Stimulated activated naive CD8-positive, alpha-beta T cell treated with anti-CD3 and anti-CD28 coated beads, Interleukin-15, amount 100 ng/mL, for 72 hours (primary cell): Measurements from ENCODE around the gene EPHB6.
A peak's percentile ranks its signal among the peaks of the same experiment; 100 is the strongest.

ENCODE experiments used
- ATAC-seq: fragments of 150-1000 bp; cut with Tn5 transposase; 2 replicates; pipeline ENCODE4 v1.10.0; 2021; ENCODE audit warnings: mild to moderate bottlenecking, moderate library complexity
- DNase-seq, 2 donors: peaks; one replicate each; pipeline ENCODE4 v3.0.0; 2021 to 2022
- H3K27ac Mint-ChIP-seq, 2 donors: one replicate each; pipeline ENCODE4 v1.8.0; 2022; ENCODE audit warnings: mild to moderate bottlenecking in 2 of 2, mixed read lengths in 2 of 2, moderate library complexity in 2 of 2
- H3K27me3 Mint-ChIP-seq: one replicate; pipeline ENCODE4 v1.8.0; 2022; ENCODE audit warnings: mixed read lengths
- H3K4me1 Mint-ChIP-seq: one replicate; pipeline ENCODE4 v1.8.0; 2022; ENCODE audit warnings: mild to moderate bottlenecking, mixed read lengths
- H3K4me3 Mint-ChIP-seq, 2 donors: one replicate each; pipeline ENCODE4 v1.8.0; 2022; ENCODE audit warnings: mild to moderate bottlenecking in 2 of 2, mixed read lengths in 2 of 2, moderate library complexity in 1 of 2
- H3K9me3 Mint-ChIP-seq, 2 donors: one replicate each; pipeline ENCODE4 v1.8.0; 2022; ENCODE audit warnings: mixed read lengths in 2 of 2

The EPHB6 gene

GRCh38 chr7:142867398-142868187 lies 12.7 kb downstream of the EPHB6 start:
- DNase-seq: no peak

GRCh38 chr7:142868188-142868985 lies 13.5 kb downstream of the EPHB6 start:
- ATAC-seq (no peak), DNase-seq (no peak)
- no peak overlapping the region for H3K27ac Mint-ChIP-seq
- peaks cover 7% of the 10 kb centered on the region for H3K4me1 Mint-ChIP-seq
- no peaks in the 10 kb centered on the region for H3K27me3 Mint-ChIP-seq
- H3K9me3 Mint-ChIP-seq: no peaks in the 10 kb centered on the region
- H3K4me3 Mint-ChIP-seq: no peak overlapping the region

More at GRCh38 chr7:142867398-142868187, 12.7 kb downstream of the EPHB6 start:
- H3K4me3 Mint-ChIP-seq: no peak overlapping the region
- peaks cover 7% of the 10 kb centered on the region for H3K4me1 Mint-ChIP-seq
- H3K9me3 Mint-ChIP-seq: no peaks in the 10 kb centered on the region
- no peak overlapping the region for H3K27ac Mint-ChIP-seq
- no peaks in the 10 kb centered on the region for H3K27me3 Mint-ChIP-seq
- no peak for ATAC-seq

- DNase-seq: no peak
Observed at GRCh38 chr7:142868986-142869415, 14.1 kb downstream of the EPHB6 start.

GRCh38 chr7:142869434-142869833 lies 14.6 kb downstream of the EPHB6 start:
- no peak for ATAC-seq
- Mint-ChIP-seq H3K9me3 (no peaks in the 10 kb centered on the region), H3K4me1 (peaks cover 7% of the 10 kb centered on the region), H3K27me3 (no peaks in the 10 kb centered on the region), H3K27ac (no peak overlapping the region), H3K4me3 (no peak overlapping the region)
- no peak for DNase-seq

More at GRCh38 chr7:142868986-142869415, 14.1 kb downstream of the EPHB6 start:
- Mint-ChIP-seq H3K4me1 (peaks cover 7% of the 10 kb centered on the region), H3K4me3 (no peak overlapping the region), H3K27ac (no peak overlapping the region), H3K27me3 (no peaks in the 10 kb centered on the region), H3K9me3 (no peaks in the 10 kb centered on the region)
- ATAC-seq: no peak

- no peak overlapping the region for H3K27ac Mint-ChIP-seq
- H3K9me3 Mint-ChIP-seq: no peaks in the 10 kb centered on the region
- no peak overlapping the region for H3K4me3 Mint-ChIP-seq
- no peaks in the 10 kb centered on the region for H3K27me3 Mint-ChIP-seq
- H3K4me1 Mint-ChIP-seq: peaks cover 7% of the 10 kb centered on the region
- ATAC-seq: no peak
- DNase-seq: no peak
Observed at GRCh38 chr7:142870147-142870559, 15.3 kb downstream of the EPHB6 start.

- ATAC-seq: no peak
- H3K9me3 Mint-ChIP-seq: no peaks in the 10 kb centered on the region
- H3K4me1 Mint-ChIP-seq: peaks cover 7% of the 10 kb centered on the region
- H3K27me3 Mint-ChIP-seq: no peaks in the 10 kb centered on the region
- no peak overlapping the region for H3K4me3 Mint-ChIP-seq
- no peak for DNase-seq
- no peak overlapping the region for H3K27ac Mint-ChIP-seq
Observed at GRCh38 chr7:142870566-142871259, 15.8 kb downstream of the EPHB6 start.

DNA sequence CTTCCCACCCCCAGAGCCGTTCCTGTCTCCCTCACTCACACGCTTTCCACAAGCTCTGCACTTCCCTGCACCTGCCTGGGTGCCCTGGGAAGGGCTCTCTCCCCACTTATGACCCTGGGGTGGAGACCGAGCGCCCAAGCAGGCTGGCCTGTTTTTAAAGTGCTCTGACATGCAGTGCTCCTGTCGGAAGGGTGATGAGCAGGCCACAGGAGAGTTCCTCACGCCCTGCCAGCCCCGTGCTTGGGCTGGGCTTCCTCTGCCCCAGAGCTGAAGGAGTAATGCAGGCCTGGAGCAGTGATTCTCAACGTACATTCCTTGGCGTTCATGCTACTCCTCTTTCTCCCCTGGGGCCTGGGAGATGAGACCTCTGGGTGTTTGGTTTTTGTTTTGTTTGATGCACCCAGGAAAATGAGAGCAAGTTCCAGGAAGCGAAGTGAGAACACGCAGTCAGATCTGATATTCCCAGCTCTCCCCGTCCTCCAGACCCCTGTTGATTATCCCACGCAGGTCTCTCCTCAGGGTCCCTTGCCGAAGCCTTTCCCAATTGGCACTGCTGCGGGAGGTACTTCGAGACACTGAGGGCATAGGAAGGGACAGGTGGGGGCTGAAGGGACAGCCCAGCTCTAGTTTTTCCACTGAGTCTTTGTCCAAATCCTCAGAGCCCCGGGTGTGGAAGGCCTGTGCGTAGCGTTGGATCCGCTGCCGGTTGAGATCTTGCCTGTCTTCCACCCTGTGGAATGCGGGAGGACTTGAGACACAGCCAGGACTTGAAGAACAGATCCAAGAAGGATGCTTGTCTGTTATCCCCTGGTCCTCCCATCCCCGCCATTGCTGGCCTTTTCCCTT lies 16.6 kb downstream of the EPHB6 start:
- DNase-seq (no peak), ATAC-seq (no peak)
- H3K4me3 Mint-ChIP-seq: no peak overlapping the region
- H3K4me1 Mint-ChIP-seq: peaks cover 2% of the 10 kb centered on the region
- H3K27me3 Mint-ChIP-seq: no peaks in the 10 kb centered on the region
- H3K27ac Mint-ChIP-seq: no peak overlapping the region
- no peaks in the 10 kb centered on the region for H3K9me3 Mint-ChIP-seq

- Mint-ChIP-seq H3K27me3 (no peaks in the 10 kb centered on the region), H3K9me3 (no peaks in the 10 kb centered on the region), H3K27ac (no peak overlapping the region), H3K4me1 (no peaks in the 10 kb centered on the region), H3K4me3 (no peak overlapping the region)
- DNase-seq (no peak), ATAC-seq (no peak)
Observed at GRCh38 chr7:142872106-142872675, 17.3 kb downstream of the EPHB6 start.

DNA sequence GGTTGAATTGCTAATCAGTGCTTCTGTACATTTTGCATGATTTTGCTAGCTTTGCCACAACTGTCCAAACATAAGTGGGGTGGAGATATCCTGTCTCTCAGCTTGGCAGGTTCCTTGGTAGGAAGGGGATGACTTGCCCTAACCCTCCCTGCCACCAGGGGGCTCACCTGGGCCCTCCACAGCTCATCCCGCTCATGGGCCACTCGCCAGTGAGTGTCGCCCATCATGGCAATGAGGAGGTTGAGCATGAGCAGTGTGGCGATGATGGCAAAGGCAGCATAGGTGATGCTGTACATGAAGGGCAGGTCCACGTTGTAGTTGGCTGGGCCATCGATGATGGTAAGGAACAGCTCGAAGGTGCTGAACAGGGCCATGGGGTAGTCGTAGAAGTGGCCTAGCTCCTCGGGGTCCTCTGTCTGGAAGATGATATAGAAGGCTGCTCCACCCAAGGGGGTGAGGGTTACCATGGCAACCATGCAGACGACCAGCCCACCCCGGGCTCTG lies 18.5 kb downstream of the EPHB6 start:
- Mint-ChIP-seq H3K4me3 (no peak overlapping the region), H3K27ac (no peak overlapping the region), H3K9me3 (no peaks in the 10 kb centered on the region), H3K4me1 (no peaks in the 10 kb centered on the region), H3K27me3 (no peaks in the 10 kb centered on the region)
- peak; percentile 25 for ATAC-seq
- DNase-seq: peak; percentile 26 to 35

GRCh38 chr7:142873871-142874270 lies 19.0 kb downstream of the EPHB6 start:
- ATAC-seq: no peak
- no peaks in the 10 kb centered on the region for H3K4me1 Mint-ChIP-seq
- no peaks in the 10 kb centered on the region for H3K27me3 Mint-ChIP-seq
- no peak for DNase-seq
- H3K4me3 Mint-ChIP-seq: no peak overlapping the region
- H3K27ac Mint-ChIP-seq: no peak overlapping the region
- H3K9me3 Mint-ChIP-seq: no peaks in the 10 kb centered on the region

- H3K4me3 Mint-ChIP-seq: no peak overlapping the region
- H3K27ac Mint-ChIP-seq: no peak overlapping the region
- ATAC-seq (no peak), DNase-seq (no peak)
- no peaks in the 10 kb centered on the region for H3K27me3 Mint-ChIP-seq
- no peaks in the 10 kb centered on the region for H3K9me3 Mint-ChIP-seq
- H3K4me1 Mint-ChIP-seq: no peaks in the 10 kb centered on the region
Observed at GRCh38 chr7:142874409-142874808, 19.5 kb downstream of the EPHB6 start.

DNA sequence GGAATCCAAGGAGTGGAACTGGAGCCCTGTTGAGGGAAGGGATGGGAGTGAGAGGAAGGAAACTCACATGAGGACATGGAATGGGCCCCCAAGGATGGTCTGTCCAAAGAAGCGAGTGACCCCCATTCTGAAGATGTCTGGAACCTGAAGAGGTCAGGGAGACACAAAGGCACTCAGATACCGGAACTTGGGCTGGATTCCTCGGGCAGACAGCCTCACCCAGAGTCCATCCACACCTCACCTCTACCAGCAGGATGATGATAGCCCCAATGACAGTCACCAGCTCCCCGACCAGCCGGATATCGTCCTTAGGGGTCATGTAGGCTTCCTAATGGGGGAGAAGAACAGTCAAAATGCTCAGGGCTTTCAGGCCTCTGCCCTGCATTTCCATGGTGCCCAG lies 20.0 kb downstream of the EPHB6 start:
- no peak overlapping the region for H3K27ac Mint-ChIP-seq
- H3K4me1 Mint-ChIP-seq: no peaks in the 10 kb centered on the region
- H3K4me3 Mint-ChIP-seq: no peak overlapping the region
- ATAC-seq: no peak
- no peaks in the 10 kb centered on the region for H3K9me3 Mint-ChIP-seq
- H3K27me3 Mint-ChIP-seq: no peaks in the 10 kb centered on the region
- DNase-seq: no peak

- Mint-ChIP-seq H3K4me1 (no peaks in the 10 kb centered on the region), H3K27ac (no peak overlapping the region), H3K4me3 (no peak overlapping the region), H3K27me3 (no peaks in the 10 kb centered on the region), H3K9me3 (no peaks in the 10 kb centered on the region)
- DNase-seq (no peak), ATAC-seq (no peak)
Observed at GRCh38 chr7:142875456-142875855, 20.6 kb downstream of the EPHB6 start.

DNA sequence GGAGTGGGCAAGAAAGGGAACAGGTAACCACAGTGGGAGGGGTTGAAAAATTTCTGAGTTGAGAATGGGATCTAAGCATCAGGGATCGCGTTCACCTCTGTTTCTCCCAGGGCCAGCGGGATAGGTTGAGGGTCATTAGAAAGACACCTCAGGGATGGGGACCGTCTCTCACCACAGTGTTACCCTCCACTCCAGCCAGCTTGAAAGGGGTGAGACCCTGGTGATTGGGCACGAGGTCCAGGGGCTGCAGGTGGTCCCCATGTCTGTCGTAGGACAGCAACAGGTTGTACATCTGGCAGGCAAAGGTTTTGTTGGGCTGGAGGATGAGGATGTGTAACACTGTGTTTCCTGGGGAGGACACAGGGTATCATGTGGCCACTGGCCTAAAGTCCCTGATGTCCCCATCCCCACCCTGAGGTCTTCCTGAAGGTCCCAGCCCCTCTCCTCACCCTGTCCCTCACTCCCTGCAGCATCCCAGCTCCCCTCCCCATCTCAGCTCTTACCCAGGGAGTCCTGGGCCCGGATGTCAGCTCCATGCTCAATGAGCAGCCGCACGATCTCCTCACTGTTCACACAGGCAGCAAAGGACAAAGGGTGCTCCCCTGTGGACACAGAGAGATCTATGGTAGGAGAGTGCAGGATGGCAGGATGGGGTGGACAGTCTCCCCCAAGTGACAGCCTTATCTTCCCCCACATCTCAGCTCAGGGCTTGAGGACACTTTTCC lies 21.5 kb downstream of the EPHB6 start:
- DNase-seq: no peak
- Mint-ChIP-seq H3K9me3 (no peaks in the 10 kb centered on the region), H3K27ac (peak overlapping the region in 1 of 2 donors; percentile 8), H3K27me3 (no peaks in the 10 kb centered on the region), H3K4me1 (no peaks in the 10 kb centered on the region), H3K4me3 (no peak overlapping the region)
- ATAC-seq: peak; percentile 22
